ENCODE measurements around the gene ERCC6L2. TPM values are rescaled to one million over a fixed set of nuclear protein-coding genes. Genes with fewer than 3 reads are reported as not detected.

The ERCC6L2 gene
- total RNA-seq, 1 donor from 2014 or later: 77.6 TPM

DNA sequence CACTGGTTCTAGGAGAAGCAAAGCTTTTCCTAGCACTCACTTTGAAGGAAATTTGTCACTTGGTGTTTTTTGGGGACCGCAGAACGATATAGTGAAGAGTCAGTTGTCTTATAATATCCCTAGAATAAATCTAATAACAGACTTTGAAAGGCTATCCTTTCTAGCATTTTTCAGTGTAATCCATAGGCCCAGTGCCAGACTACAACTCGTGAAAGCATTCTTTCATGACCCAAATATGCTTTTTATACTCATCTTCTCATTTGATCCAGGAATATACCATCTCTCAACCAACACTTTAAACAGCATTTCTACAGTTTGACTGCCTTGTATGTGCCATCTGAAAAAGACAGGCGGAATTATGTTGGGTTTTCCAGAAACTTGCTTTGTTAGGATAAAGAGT lies 104.0 kb downstream of the ERCC6L2 start:
- no peaks in the 10 kb centered on the region for H3K9me3 Mint-ChIP-seq
- peaks cover 32% of the 10 kb centered on the region for H3F3A ChIP-seq (ENCODE audit: low read depth)
- no peaks in the 10 kb centered on the region for H3K27me3 ChIP-seq
- no peaks in the 10 kb centered on the region for H3K36me3 ChIP-seq
- H3K4me1 ChIP-seq: peaks cover 51% of the 10 kb centered on the region
- H3K9me3 ChIP-seq (ENCODE audit: low read depth): no peaks in the 10 kb centered on the region
- no peak overlapping the region for H3K4me3 ChIP-seq
- H3K4me1 Mint-ChIP-seq: peaks cover 44% of the 10 kb centered on the region
- TF ChIP-seq EZH2phosphoT487 (IDR thresholded peaks at IDR 0.05): no peak
- TF ChIP-seq, protein P1, sequence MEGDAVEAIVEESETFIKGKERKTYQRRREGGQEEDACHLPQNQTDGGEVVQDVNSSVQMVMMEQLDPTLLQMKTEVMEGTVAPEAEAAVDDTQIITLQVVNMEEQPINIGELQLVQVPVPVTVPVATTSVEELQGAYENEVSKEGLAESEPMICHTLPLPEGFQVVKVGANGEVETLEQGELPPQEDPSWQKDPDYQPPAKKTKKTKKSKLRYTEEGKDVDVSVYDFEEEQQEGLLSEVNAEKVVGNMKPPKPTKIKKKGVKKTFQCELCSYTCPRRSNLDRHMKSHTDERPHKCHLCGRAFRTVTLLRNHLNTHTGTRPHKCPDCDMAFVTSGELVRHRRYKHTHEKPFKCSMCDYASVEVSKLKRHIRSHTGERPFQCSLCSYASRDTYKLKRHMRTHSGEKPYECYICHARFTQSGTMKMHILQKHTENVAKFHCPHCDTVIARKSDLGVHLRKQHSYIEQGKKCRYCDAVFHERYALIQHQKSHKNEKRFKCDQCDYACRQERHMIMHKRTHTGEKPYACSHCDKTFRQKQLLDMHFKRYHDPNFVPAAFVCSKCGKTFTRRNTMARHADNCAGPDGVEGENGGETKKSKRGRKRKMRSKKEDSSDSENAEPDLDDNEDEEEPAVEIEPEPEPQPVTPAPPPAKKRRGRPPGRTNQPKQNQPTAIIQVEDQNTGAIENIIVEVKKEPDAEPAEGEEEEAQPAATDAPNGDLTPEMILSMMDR (IDR thresholded peaks at IDR 0.05): no peak
- TF ChIP-seq EZH2 (IDR thresholded peaks at IDR 0.05): no peak
- H3K79me2 ChIP-seq (ENCODE audit: low read depth): no peaks in the 10 kb centered on the region
- H3K36me3 Mint-ChIP-seq: peaks cover 4% of the 10 kb centered on the region
- peak overlapping the region; percentile 32 for H3K27ac ChIP-seq
- no peak overlapping the region for H3K4me3 Mint-ChIP-seq
- no peak overlapping the region for H3K27ac Mint-ChIP-seq
- no peak for DNase-seq (ENCODE audit: low spot score)
- no peak overlapping the region for H3K4me2 ChIP-seq
- no peak overlapping the region for H2AFZ ChIP-seq (replicated peaks)
- H3K27me3 Mint-ChIP-seq (ENCODE audit: insufficient read depth, low read depth): no peaks in the 10 kb centered on the region
- no peak overlapping the region for H3K9ac ChIP-seq
- peaks cover 10% of the 10 kb centered on the region for H4K20me1 ChIP-seq (ENCODE audit: low read depth)

DNA sequence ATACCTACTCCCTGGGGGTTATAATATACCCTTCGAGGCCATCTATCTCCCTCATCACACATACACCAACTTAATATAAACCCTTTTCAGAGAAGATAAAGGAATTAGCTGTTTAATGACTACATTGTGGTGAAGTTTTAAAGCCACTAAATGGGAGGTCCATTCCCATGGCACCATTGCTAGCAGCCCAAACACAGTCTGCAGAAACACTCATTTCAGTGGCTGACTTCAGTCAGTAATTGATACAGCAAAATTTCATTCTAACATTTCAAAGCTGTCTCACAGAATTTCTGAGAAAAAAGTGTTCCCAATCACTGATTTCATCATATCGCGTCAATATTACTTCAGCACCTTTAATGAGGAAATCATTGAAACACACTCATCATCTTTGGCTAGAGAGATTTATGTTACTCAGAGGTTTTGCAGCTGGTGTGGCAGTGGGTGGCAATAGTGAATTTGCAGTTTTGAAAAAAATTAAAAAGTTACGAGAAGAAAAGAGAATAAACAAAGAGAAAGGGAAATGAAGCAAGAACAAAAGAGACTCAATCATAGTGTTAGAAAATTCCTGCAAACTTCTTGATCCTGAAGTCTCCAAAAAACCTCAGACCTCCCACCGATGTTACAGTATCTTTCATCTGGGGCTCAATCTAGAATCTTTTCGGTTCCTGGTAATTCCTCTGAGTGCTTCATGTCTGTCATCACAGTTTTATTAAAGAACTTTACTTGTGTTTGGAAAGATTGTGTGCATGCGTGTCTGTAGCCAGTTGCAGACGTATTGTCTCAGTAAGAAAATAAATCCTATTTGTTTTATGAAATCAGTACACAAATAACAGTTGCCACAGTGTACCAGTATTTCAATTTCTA lies 105.0 kb downstream of the ERCC6L2 start:
- Mint-ChIP-seq H3K36me3 (peaks cover 12% of the 10 kb centered on the region), H3K27ac (peak overlapping the region; percentile 42), H3K4me3 (peak overlapping the region; percentile 14), H3K27me3 (ENCODE audit: insufficient read depth, low read depth) (no peaks in the 10 kb centered on the region), H3K4me1 (peaks cover 44% of the 10 kb centered on the region), H3K9me3 (no peaks in the 10 kb centered on the region)
- Histone ChIP-seq H3K4me2 (peak overlapping the region; percentile 76), H3K4me3 (no peak overlapping the region), H2AFZ (replicated peaks) (no peak overlapping the region), H3K9ac (no peak overlapping the region), H3K79me2 (ENCODE audit: low read depth) (no peaks in the 10 kb centered on the region), H3K4me1 (peaks cover 51% of the 10 kb centered on the region), H3K9me3 (ENCODE audit: low read depth) (no peaks in the 10 kb centered on the region), H4K20me1 (ENCODE audit: low read depth) (peaks cover 10% of the 10 kb centered on the region), H3K27ac (peak overlapping the region; percentile 32), H3K36me3 (no peaks in the 10 kb centered on the region), H3K27me3 (no peaks in the 10 kb centered on the region), H3F3A (ENCODE audit: low read depth) (peaks cover 32% of the 10 kb centered on the region)
- DNase-seq (ENCODE audit: low spot score): no peak
- TF ChIP-seq, protein P1 (IDR thresholded peaks at IDR 0.05): no peak
- TF ChIP-seq EZH2 (IDR thresholded peaks at IDR 0.05) (no peak), EZH2phosphoT487 (IDR thresholded peaks at IDR 0.05) (no peak)

DNA sequence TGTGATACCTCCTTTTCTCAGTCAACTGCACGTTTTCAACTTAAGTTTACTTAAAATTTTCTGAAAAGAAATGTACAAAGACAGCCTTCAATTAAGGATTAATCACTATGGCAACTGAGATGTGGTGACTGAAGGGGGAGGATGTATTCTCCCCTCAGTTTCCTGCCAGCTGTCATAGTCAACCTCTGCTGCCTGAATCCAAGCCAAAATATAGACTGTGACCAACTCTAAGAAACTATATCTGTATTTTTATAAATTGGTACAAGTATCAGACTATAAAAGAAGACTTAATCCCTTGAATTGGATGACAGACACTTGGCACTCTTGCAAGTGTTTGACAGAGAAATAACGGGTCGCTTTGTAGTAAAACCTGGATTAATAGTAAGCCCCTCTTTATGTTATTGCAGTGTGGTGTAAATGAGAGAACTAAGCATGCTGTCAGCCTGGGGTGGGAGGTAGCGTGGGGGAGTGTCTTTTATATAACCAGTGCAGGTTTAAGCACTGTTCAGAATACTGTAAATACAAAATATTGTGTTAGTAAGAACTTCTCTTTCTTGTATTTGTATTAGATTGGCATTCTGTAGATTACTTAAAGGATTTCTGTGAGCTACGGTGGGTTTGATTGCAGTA lies 106.4 kb downstream of the ERCC6L2 start:
- TF ChIP-seq, protein P1 (IDR thresholded peaks at IDR 0.05): no peak
- TF ChIP-seq EZH2phosphoT487 (IDR thresholded peaks at IDR 0.05) (no peak), EZH2 (IDR thresholded peaks at IDR 0.05) (no peak)
- Histone ChIP-seq H3K79me2 (ENCODE audit: low read depth) (no peaks in the 10 kb centered on the region), H4K20me1 (ENCODE audit: low read depth) (peaks cover 10% of the 10 kb centered on the region), H2AFZ (replicated peaks) (no peak overlapping the region), H3K27ac (peak overlapping the region; percentile 7), H3K27me3 (no peaks in the 10 kb centered on the region), H3K36me3 (no peaks in the 10 kb centered on the region), H3K9me3 (ENCODE audit: low read depth) (no peaks in the 10 kb centered on the region), H3K9ac (no peak overlapping the region), H3K4me3 (peak overlapping the region; percentile 31), H3K4me1 (peaks cover 51% of the 10 kb centered on the region), H3K4me2 (peak overlapping the region; percentile 76), H3F3A (ENCODE audit: low read depth) (peaks cover 32% of the 10 kb centered on the region)
- Mint-ChIP-seq H3K9me3 (peaks cover 3% of the 10 kb centered on the region), H3K36me3 (peaks cover 22% of the 10 kb centered on the region), H3K27me3 (ENCODE audit: insufficient read depth, low read depth) (no peaks in the 10 kb centered on the region), H3K4me3 (peak overlapping the region; percentile 61), H3K27ac (peak overlapping the region; percentile 5), H3K4me1 (peaks cover 44% of the 10 kb centered on the region)
- peak; percentile 80 for DNase-seq (ENCODE audit: low spot score)

Data from neural progenitor cell (in vitro differentiated cells).